HEK293T (cell line): ENCODE data around the gene ACAA1.

Experiments
- CTCF ChIA-PET: fragments of 350-600 bp; formaldehyde crosslinking; extraction: SDS; loops from one replicate; lab custom pipeline; 2021; ENCODE audit warnings: antibody characterized with exemption, inconsistent platforms; lab: Yijun Ruan, JAX
- POLR2A ChIA-PET: fragments of 350-600 bp; formaldehyde crosslinking; extraction: SDS; loops from one replicate; lab custom pipeline; 2020; ENCODE audit warnings: antibody characterized with exemption, inconsistent platforms; lab: Yijun Ruan, JAX
- DNase-seq: peaks from one replicate; pipeline ENCODE4 v3.0.0; 2012; ENCODE audit warnings: mixed read lengths; ENCODE audit errors: extremely low spot score
- ARNT ChIP-seq: fragments of 450-650 bp; IDR thresholded peaks from 2 replicates; pipeline ENCODE4 v1.6.1; 2017; ENCODE audit warnings: mild to moderate bottlenecking
- BHLHE40 ChIP-seq: fragments of 450-650 bp; IDR thresholded peaks from 2 replicates; pipeline ENCODE4 v1.6.1; 2016; ENCODE audit warnings: mild to moderate bottlenecking, moderate library complexity, borderline replicate concordance
- CTBP1 ChIP-seq: fragments of 450-650 bp; IDR thresholded peaks from 2 replicates; pipeline ENCODE4 v1.6.1; 2016; ENCODE audit warnings: borderline replicate concordance
- ELF4 ChIP-seq: fragments of 450-650 bp; IDR thresholded peaks from 2 replicates; pipeline ENCODE4 v1.6.1; 2017; ENCODE audit warnings: antibody characterized with exemption
- FOXA1 ChIP-seq: fragments of 450-650 bp; IDR thresholded peaks from 2 replicates; pipeline ENCODE4 v1.6.1; 2016; ENCODE audit warnings: mild to moderate bottlenecking
- FOXK2 ChIP-seq: fragments of 450-650 bp; IDR thresholded peaks from 2 replicates; pipeline ENCODE4 v1.6.1; 2016; ENCODE audit warnings: mild to moderate bottlenecking
- FOXM1 ChIP-seq: fragments of 450-650 bp; IDR thresholded peaks from 2 replicates; pipeline ENCODE4 v1.6.1; 2017; ENCODE audit warnings: mild to moderate bottlenecking, borderline replicate concordance
- HDGF ChIP-seq: fragments of 450-650 bp; IDR thresholded peaks from 2 replicates; pipeline ENCODE4 v1.6.1; 2017; ENCODE audit warnings: antibody characterized with exemption, borderline replicate concordance
- L3MBTL2 ChIP-seq: fragments of 450-650 bp; conservative IDR thresholded peaks from 2 replicates; pipeline ENCODE4 v1.6.1; 2016; ENCODE audit warnings: mild to moderate bottlenecking
- LEF1 ChIP-seq: fragments of 450-650 bp; IDR thresholded peaks from 2 replicates; pipeline ENCODE4 v1.6.1; 2017; ENCODE audit warnings: mild to moderate bottlenecking, borderline replicate concordance
- NFRKB ChIP-seq: fragments of 450-650 bp; IDR thresholded peaks from 2 replicates; pipeline ENCODE4 v1.6.1; 2016; ENCODE audit warnings: mild to moderate bottlenecking, moderate library complexity
- PKNOX1 ChIP-seq: fragments of 450-650 bp; IDR thresholded peaks from 2 replicates; pipeline ENCODE4 v1.6.1; 2016
- SP1 ChIP-seq: fragments of 450-650 bp; IDR thresholded peaks from 2 replicates; pipeline ENCODE4 v1.6.1; 2017
- SUZ12 ChIP-seq: fragments of 450-650 bp; IDR thresholded peaks from 2 replicates; pipeline ENCODE4 v1.6.1; 2016; ENCODE audit warnings: mild to moderate bottlenecking
- TARDBP ChIP-seq: fragments of 450-650 bp; IDR thresholded peaks from 2 replicates; pipeline ENCODE4 v1.6.1; 2016
- ZNF384 ChIP-seq: fragments of 450-650 bp; IDR thresholded peaks from 2 replicates; pipeline ENCODE4 v1.6.1; 2016

The ACAA1 gene

GRCh38 chr3:38169027-38169317 lies 32.0 kb upstream of the ACAA1 start:
- no peak for DNase-seq
- TF ChIP-seq FOXA1 (no peak), BHLHE40 (no peak), ZNF384 (no peak), SP1 (no peak), TARDBP (no peak), PKNOX1 (no peak), CTBP1 (no peak), HDGF (no peak), FOXK2 (no peak), ARNT (no peak), FOXM1 (no peak), NFRKB (no peak), L3MBTL2 (no peak), LEF1 (no peak), SUZ12 (no peak), ELF4 (no peak)
- ChIA-PET POLR2A (no interaction called here), CTCF (no interaction called here)

- ChIA-PET POLR2A (no interaction called here), CTCF (no interaction called here)
- TF ChIP-seq ZNF384 (no peak), LEF1 (no peak)
- no peak for DNase-seq
Observed at GRCh38 chr3:38168151-38169026, 31.5 kb upstream of the ACAA1 start.

DNA sequence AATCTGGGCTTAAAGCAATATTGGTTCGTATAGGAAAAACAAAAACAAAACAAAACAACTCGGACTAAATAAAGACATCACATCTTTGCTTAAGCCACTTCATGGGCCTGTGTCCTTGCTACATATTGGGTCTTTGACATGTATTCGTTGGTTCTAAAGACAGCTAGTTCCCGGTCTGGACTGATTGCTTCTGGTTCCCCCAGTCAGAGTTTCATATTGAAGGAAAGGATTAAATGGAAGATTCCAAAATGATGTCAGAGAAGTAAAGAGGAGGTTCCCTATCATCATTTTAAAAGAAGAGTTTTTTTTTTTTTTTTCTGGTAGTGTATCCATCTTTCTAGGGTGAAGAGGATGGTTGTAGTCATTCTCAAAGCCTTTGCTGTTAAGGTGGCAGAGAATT lies 30.7 kb upstream of the ACAA1 start:
- no peak for TF ChIP-seq ARNT
- TF ChIP-seq TARDBP: no peak
- no peak for TF ChIP-seq SUZ12
- no peak for TF ChIP-seq L3MBTL2
- TF ChIP-seq PKNOX1: no peak
- no peak for TF ChIP-seq ELF4
- TF ChIP-seq NFRKB: no peak
- TF ChIP-seq CTBP1: no peak
- TF ChIP-seq FOXA1: no peak
- no peak for TF ChIP-seq HDGF
- TF ChIP-seq BHLHE40: no peak
- TF ChIP-seq SP1: no peak
- DNase-seq: no peak
- ChIA-PET CTCF (interaction anchor here (0.6 to 0.7 kb wide), 2 partner anchors 31 to 99 kb away, joined by 3 to 8 read pairs; no protein-coding TSS in a partner anchor), POLR2A (no interaction called here)

- DNase-seq: no peak
Observed at GRCh38 chr3:38165722-38166387, 28.9 kb upstream of the ACAA1 start.

GRCh38 chr3:38164952-38165721 lies 28.2 kb upstream of the ACAA1 start, which contains the start of gene OXSR1:
OXSR1 (plus strand) TSS chr3:38165537; CDS start chr3:38165877, 340 bp downstream.
- ChIA-PET POLR2A (interaction anchor here (0.6 to 4.6 kb wide), 17 partner anchors 9 to 191 kb away, joined by 3 to 39 read pairs (median 3); partner anchors contain the start of genes ACAA1, MYD88 and XYLB), CTCF (interaction anchor here (0.7 to 1.4 kb wide), 2 partner anchors 11 to 133 kb away, joined by 3 to 4 read pairs; no protein-coding TSS in a partner anchor)
- TF ChIP-seq PKNOX1: peak; percentile 99
- peak; percentile 95 for TF ChIP-seq TARDBP
- TF ChIP-seq CTBP1: 0 out of 2 replicates have a peak, but pooled peaks have one; percentile 10
- no peak for TF ChIP-seq FOXA1
- TF ChIP-seq L3MBTL2: peak; percentile 89
- 0 out of 2 replicates have a peak, but pooled peaks have one; percentile 32 for TF ChIP-seq ELF4

More at GRCh38 chr3:38165722-38166387, 28.9 kb upstream of the ACAA1 start:
- POLR2A ChIA-PET: interaction anchor here (0.9 to 4.6 kb wide), 9 partner anchors 12 to 145 kb away, joined by 3 to 39 read pairs (median 7); partner anchors contain the start of genes ACAA1 and MYD88
- CTCF ChIA-PET: no interaction called here
- TF ChIP-seq TARDBP (0 out of 2 replicates have a peak, but pooled peaks have one; percentile 48), ARNT (no peak)

GRCh38 chr3:38164643-38164951 lies 27.7 kb upstream of the ACAA1 start:
- TF ChIP-seq LEF1 (no peak), ZNF384 (0 out of 2 replicates have a peak, but pooled peaks have one; percentile 55)
- DNase-seq: no peak
- POLR2A ChIA-PET: interaction anchor here (0.6 to 4.6 kb wide), 17 partner anchors 8 to 190 kb away, joined by 3 to 39 read pairs (median 3); partner anchors contain the start of genes ACAA1, MYD88 and XYLB
- CTCF ChIA-PET: interaction anchor here (0.7 to 1.4 kb wide), 2 partner anchors 10 to 133 kb away, joined by 3 to 4 read pairs; no protein-coding TSS in a partner anchor

More at GRCh38 chr3:38164952-38165721, 28.2 kb upstream of the ACAA1 start, which contains the start of gene OXSR1:
- peak; percentile 91 for DNase-seq
